ENCODE results near the gene SMIM41. TPM values are rescaled to one million over a fixed set of nuclear protein-coding genes. Genes with fewer than 3 reads are reported as not detected.
"Not testable (repeated sequence)": the region's sequence is repeated elsewhere in the genome, so short reads cannot be mapped to it uniquely, and the experiment has no call there.

The SMIM41 gene
- total RNA-seq, 1 experiment from 2014 or later = not detected

GRCh38 chr12:52096332-52097044 is 17.0 kb downstream of the SMIM41 start:
- no peaks in the 10 kb centered on the region for H3K9me3 ChIP-seq
- Mint-ChIP-seq H3K27ac (ENCODE audit: unreplicated experiment) (no peak overlapping the region), H3K4me3 (ENCODE audit: unreplicated experiment) (no peak overlapping the region), H3K36me3 (ENCODE audit: insufficient read depth, unreplicated experiment) (no peaks in the 10 kb centered on the region), H3K27me3 (ENCODE audit: insufficient read depth, unreplicated experiment) (peaks cover 15% of the 10 kb centered on the region), H3K4me1 (ENCODE audit: low read depth, unreplicated experiment) (peaks cover 8% of the 10 kb centered on the region), H3K9me3 (ENCODE audit: unreplicated experiment) (no peaks in the 10 kb centered on the region)
- intact Hi-C loops (cut with micrococcal nuclease; ENCODE audit: unreplicated experiment) = no loop called here
- no peak for DNase-seq
- no TSS peak for BruUV-seq (replicated peaks)
- H3K36me3 ChIP-seq (ENCODE audit: control insufficient read depth, insufficient read depth, low read length) = no peaks in the 10 kb centered on the region
- H3K4me1 ChIP-seq = peaks cover 12% of the 10 kb centered on the region
- TF ChIP-seq CTCF (IDR thresholded peaks at IDR 0.05; ENCODE audit: insufficient read depth in 1 of 2, low read depth in 1 of 2, low read length in 1 of 2, severe bottlenecking in 1 of 2, unreplicated experiment in 1 of 2) = no peak
- H3K27me3 ChIP-seq (replicated peaks; ENCODE audit: control insufficient read depth, insufficient read depth, low read length) = no peaks in the 10 kb centered on the region
- POLR2A ChIA-PET = no interaction called here
- CTCF ChIA-PET = no interaction called here
- no peak overlapping the region for H3K4me3 ChIP-seq (ENCODE audit: low read depth, low read length)

GRCh38 chr12:52097045-52097666 is 17.7 kb downstream of the SMIM41 start:
- no peak for TF ChIP-seq CTCF (IDR thresholded peaks at IDR 0.05; ENCODE audit: insufficient read depth in 1 of 2, low read depth in 1 of 2, low read length in 1 of 2, severe bottlenecking in 1 of 2, unreplicated experiment in 1 of 2)
- Mint-ChIP-seq H3K9me3 (ENCODE audit: unreplicated experiment) (no peaks in the 10 kb centered on the region), H3K36me3 (ENCODE audit: insufficient read depth, unreplicated experiment) (no peaks in the 10 kb centered on the region), H3K27me3 (ENCODE audit: insufficient read depth, unreplicated experiment) (peaks cover 15% of the 10 kb centered on the region), H3K27ac (ENCODE audit: unreplicated experiment) (no peak overlapping the region), H3K4me1 (ENCODE audit: low read depth, unreplicated experiment) (peaks cover 1% of the 10 kb centered on the region), H3K4me3 (ENCODE audit: unreplicated experiment) (no peak overlapping the region)
- Histone ChIP-seq H3K9me3 (no peaks in the 10 kb centered on the region), H3K36me3 (ENCODE audit: control insufficient read depth, insufficient read depth, low read length) (no peaks in the 10 kb centered on the region), H3K4me3 (ENCODE audit: low read depth, low read length) (no peak overlapping the region), H3K4me1 (peaks cover 5% of the 10 kb centered on the region), H3K27me3 (replicated peaks; ENCODE audit: control insufficient read depth, insufficient read depth, low read length) (no peaks in the 10 kb centered on the region)
- POLR2A ChIA-PET = no interaction called here
- intact Hi-C loops (cut with micrococcal nuclease; ENCODE audit: unreplicated experiment) = no loop called here
- no peak for DNase-seq
- BruUV-seq (replicated peaks) = no TSS peak
- CTCF ChIA-PET = no interaction called here

- H3K9me3 Mint-ChIP-seq (ENCODE audit: unreplicated experiment); H3K27me3 Mint-ChIP-seq (ENCODE audit: insufficient read depth, unreplicated experiment); H3K36me3 ChIP-seq (ENCODE audit: control insufficient read depth, insufficient read depth, low read length); H3K4me1 ChIP-seq; H3K27me3 ChIP-seq (replicated peaks; ENCODE audit: control insufficient read depth, insufficient read depth, low read length); BruUV-seq (replicated peaks); POLR2A ChIA-PET; H3K4me3 Mint-ChIP-seq (ENCODE audit: unreplicated experiment); H3K4me1 Mint-ChIP-seq (ENCODE audit: low read depth, unreplicated experiment); H3K9me3 ChIP-seq; H3K36me3 Mint-ChIP-seq (ENCODE audit: insufficient read depth, unreplicated experiment); CTCF ChIA-PET; DNase-seq; H3K27ac Mint-ChIP-seq (ENCODE audit: unreplicated experiment); intact Hi-C loops (cut with micrococcal nuclease; ENCODE audit: unreplicated experiment); H3K4me3 ChIP-seq (ENCODE audit: low read depth, low read length): not testable (repeated sequence)
These were observed 25.1 kb downstream of the SMIM41 start for GRCh38 chr12:52104431-52105089.
